Chondrocyte (in vitro differentiated cells): ENCODE results near the gene CEP164. TPM values are rescaled to one million over a fixed set of nuclear protein-coding genes. Genes with fewer than 3 reads are reported as not detected.

Source experiments
- DNase-seq: peaks from one replicate; pipeline ENCODE4 v3.0.0; 2021; ENCODE audit warnings: mixed read lengths, low spot score
- H3K27ac Mint-ChIP-seq: one replicate; pipeline ENCODE4 v1.8.0; 2021; ENCODE audit warnings: mild to moderate bottlenecking, moderate library complexity, mixed read lengths; ENCODE audit not compliant: unreplicated experiment
- H3K27me3 Mint-ChIP-seq: 2 replicates; pipeline ENCODE4 v1.8.0; 2021; ENCODE audit warnings: low read depth, mixed read lengths
- H3K36me3 Mint-ChIP-seq: 2 replicates; pipeline ENCODE4 v1.8.0; 2021; ENCODE audit warnings: low read depth, mixed read lengths
- H3K4me1 Mint-ChIP-seq: 2 replicates; pipeline ENCODE4 v1.8.0; 2021; ENCODE audit warnings: low read depth, mild to moderate bottlenecking, mixed read lengths
- H3K4me3 Mint-ChIP-seq: one replicate; pipeline ENCODE4 v1.8.0; 2021; ENCODE audit warnings: mild to moderate bottlenecking, moderate library complexity, mixed read lengths; ENCODE audit not compliant: unreplicated experiment
- H3K9me3 Mint-ChIP-seq: 2 replicates; pipeline ENCODE4 v1.8.0; 2021; ENCODE audit warnings: low read depth, mixed read lengths
- total RNA-seq: library from RNA; stranded (reverse); gene quantifications from 3 replicates; pipeline ENCODE4 v1.2.1, GENCODE V29; 2021
- TF ChIP-seq, protein P1 (sequence below): fragments of 200-600 bp; sonication (generic); IDR thresholded peaks from 2 replicates; pipeline ENCODE4 v1.5.0; 2021; ENCODE audit warnings: antibody characterized with exemption, mild to moderate bottlenecking, moderate library complexity

The CEP164 gene
- total RNA-seq, 1 donor from 2014 or later = 29.2 TPM

DNA sequence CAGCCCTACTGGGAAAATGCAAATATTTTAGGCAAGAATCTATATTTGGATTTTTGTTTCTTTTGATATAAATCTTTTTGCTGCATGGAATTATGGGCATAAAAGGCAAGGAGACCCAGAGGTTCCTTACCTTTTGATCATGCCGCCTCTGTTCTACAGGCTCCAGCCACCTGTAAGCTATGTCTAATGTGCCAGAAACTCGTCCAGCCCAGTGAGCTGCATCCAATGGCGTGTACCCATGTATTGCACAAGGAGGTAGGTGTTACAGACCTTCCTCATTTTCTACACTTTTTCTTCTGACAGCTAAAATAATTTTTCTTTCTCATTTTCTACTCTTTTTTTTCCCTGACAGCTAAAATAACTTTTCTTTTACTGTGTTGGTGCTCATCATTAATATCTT, 44.7 kb upstream of the CEP164 start:
- peaks cover 21% of the 10 kb centered on the region for H3K36me3 Mint-ChIP-seq
- no peaks in the 10 kb centered on the region for H3K27me3 Mint-ChIP-seq
- TF ChIP-seq, protein P1, sequence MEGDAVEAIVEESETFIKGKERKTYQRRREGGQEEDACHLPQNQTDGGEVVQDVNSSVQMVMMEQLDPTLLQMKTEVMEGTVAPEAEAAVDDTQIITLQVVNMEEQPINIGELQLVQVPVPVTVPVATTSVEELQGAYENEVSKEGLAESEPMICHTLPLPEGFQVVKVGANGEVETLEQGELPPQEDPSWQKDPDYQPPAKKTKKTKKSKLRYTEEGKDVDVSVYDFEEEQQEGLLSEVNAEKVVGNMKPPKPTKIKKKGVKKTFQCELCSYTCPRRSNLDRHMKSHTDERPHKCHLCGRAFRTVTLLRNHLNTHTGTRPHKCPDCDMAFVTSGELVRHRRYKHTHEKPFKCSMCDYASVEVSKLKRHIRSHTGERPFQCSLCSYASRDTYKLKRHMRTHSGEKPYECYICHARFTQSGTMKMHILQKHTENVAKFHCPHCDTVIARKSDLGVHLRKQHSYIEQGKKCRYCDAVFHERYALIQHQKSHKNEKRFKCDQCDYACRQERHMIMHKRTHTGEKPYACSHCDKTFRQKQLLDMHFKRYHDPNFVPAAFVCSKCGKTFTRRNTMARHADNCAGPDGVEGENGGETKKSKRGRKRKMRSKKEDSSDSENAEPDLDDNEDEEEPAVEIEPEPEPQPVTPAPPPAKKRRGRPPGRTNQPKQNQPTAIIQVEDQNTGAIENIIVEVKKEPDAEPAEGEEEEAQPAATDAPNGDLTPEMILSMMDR = no peak
- H3K4me3 Mint-ChIP-seq = no peak overlapping the region
- H3K9me3 Mint-ChIP-seq = no peaks in the 10 kb centered on the region
- peaks cover 22% of the 10 kb centered on the region for H3K4me1 Mint-ChIP-seq
- H3K27ac Mint-ChIP-seq = peak overlapping the region; percentile 33
- DNase-seq = no peak

DNA sequence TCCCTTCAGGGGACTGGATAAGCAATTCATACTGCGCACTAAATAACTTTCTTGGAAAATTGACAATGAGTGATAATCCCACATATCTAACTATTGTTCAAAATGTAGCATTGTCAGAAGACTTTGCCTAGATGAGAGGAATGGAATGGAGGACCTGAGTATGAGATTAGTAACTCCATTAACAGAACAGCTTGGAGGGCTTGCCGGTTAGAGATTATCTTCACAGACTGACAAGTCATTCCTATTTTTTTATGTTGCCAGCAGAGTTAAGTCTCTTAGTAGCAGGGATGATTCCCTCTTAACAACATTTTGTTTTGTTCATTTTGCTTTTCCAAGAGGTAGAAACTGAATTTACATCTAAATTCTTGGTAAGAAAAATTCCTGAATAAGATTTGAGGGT, 43.6 kb upstream of the CEP164 start:
- peaks cover 31% of the 10 kb centered on the region for H3K36me3 Mint-ChIP-seq
- TF ChIP-seq, protein P1 = no peak
- H3K27ac Mint-ChIP-seq = no peak overlapping the region
- DNase-seq = no peak
- no peaks in the 10 kb centered on the region for H3K9me3 Mint-ChIP-seq
- no peaks in the 10 kb centered on the region for H3K27me3 Mint-ChIP-seq
- peaks cover 22% of the 10 kb centered on the region for H3K4me1 Mint-ChIP-seq
- no peak overlapping the region for H3K4me3 Mint-ChIP-seq

DNA sequence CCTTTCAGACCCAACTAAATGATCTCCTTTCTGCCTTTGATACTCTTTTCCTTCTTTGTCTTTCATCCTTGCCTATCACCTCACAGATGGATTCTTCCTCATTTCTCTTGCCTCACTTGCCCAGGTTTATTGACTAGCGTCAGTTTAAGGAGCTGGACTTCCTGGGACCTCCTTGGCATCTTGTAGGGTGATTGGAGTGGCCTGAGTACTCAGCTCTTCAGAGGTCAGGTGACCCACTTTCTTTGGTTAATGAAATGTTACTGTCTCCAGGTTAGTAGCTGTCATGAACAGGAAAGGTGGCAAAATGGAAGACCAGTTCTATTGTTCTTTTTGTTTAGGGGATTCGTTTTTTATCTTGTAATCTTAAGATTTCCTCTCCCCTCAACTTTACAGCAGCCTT, 41.1 kb upstream of the CEP164 start:
- DNase-seq = no peak
- H3K9me3 Mint-ChIP-seq = no peaks in the 10 kb centered on the region
- TF ChIP-seq, protein P1 = no peak
- H3K27ac Mint-ChIP-seq = no peak overlapping the region
- peaks cover 50% of the 10 kb centered on the region for H3K36me3 Mint-ChIP-seq
- H3K27me3 Mint-ChIP-seq = no peaks in the 10 kb centered on the region
- H3K4me3 Mint-ChIP-seq = no peak overlapping the region
- peaks cover 3% of the 10 kb centered on the region for H3K4me1 Mint-ChIP-seq

DNA sequence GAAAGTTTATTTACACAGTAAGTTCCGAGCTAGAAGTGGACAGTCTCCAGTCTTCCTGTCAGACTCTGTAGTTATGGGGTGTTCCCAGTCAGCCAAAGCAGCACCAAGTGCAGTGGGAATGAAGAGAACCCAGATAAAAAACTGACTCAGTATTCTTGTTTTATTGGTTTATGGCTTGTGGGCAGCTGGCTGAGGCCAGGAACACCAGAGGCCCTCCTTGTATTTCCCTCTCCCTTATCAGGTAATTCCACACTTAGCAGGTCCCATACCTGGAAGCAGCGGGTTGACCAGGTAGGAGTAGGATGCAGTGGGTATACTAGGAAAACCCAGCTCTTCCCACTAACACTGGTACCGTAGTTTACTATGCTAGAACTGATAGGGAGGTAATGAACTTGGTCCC, 40.0 kb upstream of the CEP164 start:
- Mint-ChIP-seq H3K27ac (no peak overlapping the region), H3K27me3 (no peaks in the 10 kb centered on the region), H3K9me3 (no peaks in the 10 kb centered on the region), H3K4me1 (no peaks in the 10 kb centered on the region), H3K36me3 (peaks cover 42% of the 10 kb centered on the region), H3K4me3 (no peak overlapping the region)
- TF ChIP-seq, protein P1 = no peak
- no peak for DNase-seq

DNA sequence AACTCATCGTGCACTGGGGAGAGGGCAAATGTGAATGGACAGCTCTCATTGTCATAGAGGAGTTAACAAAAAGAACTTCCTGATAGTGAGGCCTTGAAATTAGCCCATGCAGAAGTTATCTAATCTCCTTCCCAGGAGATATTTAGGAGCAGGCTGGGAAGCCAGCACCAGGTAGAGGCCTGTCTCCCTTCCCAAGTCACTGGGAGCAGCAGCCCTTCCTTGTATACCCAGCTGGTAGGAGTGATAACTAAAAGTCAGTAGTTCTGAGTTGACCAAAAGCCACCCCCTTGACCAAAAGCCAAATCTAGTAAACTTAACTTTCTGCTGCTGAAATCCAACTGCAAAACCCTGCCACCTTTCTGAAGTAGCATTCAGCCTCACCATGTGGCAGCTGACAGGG, 37.9 kb upstream of the CEP164 start:
- TF ChIP-seq, protein P1 = no peak
- Mint-ChIP-seq H3K36me3 (peaks cover 46% of the 10 kb centered on the region), H3K9me3 (no peaks in the 10 kb centered on the region), H3K4me1 (no peaks in the 10 kb centered on the region), H3K27me3 (no peaks in the 10 kb centered on the region), H3K27ac (no peak overlapping the region), H3K4me3 (no peak overlapping the region)
- no peak for DNase-seq
